ENCODE data around the gene HELQ.

DNA sequence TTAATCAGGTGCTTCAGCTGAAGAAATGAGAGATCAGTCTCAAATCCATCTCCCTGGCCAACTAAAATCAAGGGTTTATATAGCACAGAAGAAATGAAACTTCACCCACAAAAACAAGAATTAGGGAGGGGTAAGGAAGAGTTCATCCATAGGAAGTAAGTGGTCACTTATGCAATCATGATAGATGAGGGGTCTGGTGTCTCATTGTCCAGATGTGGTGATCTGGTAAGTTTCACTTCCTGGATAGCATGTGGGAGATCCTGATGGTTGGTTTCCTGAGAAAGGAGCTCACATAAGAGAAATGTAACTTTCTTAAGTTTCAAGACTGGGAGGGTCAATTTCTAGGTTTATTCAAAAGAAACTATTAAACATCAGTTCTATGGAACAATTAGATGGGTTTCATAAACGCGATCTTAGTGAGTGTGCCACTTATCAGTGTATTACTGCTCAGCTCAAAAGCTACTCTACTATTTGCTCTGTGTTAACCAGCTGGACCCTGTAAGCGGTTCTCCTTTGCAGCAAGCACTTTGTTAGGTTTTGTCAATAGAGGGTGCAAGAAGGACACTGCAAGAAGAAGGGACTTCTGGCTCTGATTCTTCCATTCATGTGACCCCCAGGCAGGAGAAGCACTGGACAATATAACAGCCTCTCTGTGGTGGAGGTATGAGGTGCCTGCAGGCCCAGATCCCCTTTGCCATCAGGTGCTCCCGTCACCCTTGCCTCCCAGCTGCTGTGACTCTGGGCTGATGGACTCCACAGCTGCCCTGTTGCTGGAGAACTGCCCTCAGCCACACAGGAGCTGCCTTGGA, 85.6 kb downstream of the HELQ start:
- TF ChIP-seq, protein P1, sequence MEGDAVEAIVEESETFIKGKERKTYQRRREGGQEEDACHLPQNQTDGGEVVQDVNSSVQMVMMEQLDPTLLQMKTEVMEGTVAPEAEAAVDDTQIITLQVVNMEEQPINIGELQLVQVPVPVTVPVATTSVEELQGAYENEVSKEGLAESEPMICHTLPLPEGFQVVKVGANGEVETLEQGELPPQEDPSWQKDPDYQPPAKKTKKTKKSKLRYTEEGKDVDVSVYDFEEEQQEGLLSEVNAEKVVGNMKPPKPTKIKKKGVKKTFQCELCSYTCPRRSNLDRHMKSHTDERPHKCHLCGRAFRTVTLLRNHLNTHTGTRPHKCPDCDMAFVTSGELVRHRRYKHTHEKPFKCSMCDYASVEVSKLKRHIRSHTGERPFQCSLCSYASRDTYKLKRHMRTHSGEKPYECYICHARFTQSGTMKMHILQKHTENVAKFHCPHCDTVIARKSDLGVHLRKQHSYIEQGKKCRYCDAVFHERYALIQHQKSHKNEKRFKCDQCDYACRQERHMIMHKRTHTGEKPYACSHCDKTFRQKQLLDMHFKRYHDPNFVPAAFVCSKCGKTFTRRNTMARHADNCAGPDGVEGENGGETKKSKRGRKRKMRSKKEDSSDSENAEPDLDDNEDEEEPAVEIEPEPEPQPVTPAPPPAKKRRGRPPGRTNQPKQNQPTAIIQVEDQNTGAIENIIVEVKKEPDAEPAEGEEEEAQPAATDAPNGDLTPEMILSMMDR (IDR thresholded peaks at IDR 0.05; ENCODE audit: low read depth, low read length, poor library complexity, severe bottlenecking), result no peak
- no peak for TF ChIP-seq EZH2phosphoT487 (IDR thresholded peaks at IDR 0.05; ENCODE audit: borderline replicate concordance, low read length)
